Measurements from ENCODE around the gene CBFA2T3. TPM values are rescaled to one million over a fixed set of nuclear protein-coding genes. Genes with fewer than 3 reads are reported as not detected.

CBFA2T3 gene
- total and polyA plus RNA-seq, 2 of the 13 experiments (the other 11 are each of a cell fraction or from before 2014, with no cell fraction given) = 0.05 TPM; not detected in 1

- TF ChIP-seq DR1 (CRISPR knock-in tag; IDR thresholded peaks at IDR 0.05) = no peak; the same call in 1 of the 2 replicates
- TF ChIP-seq HNRNPLL (IDR thresholded peaks at IDR 0.05; ENCODE audit: low read depth, low read length, poor library complexity, severe bottlenecking) = no peak
- no peak for TF ChIP-seq HNF1B (CRISPR knock-in tag; IDR thresholded peaks at IDR 0.05)
- no peak for TF ChIP-seq ZNF281 (CRISPR knock-in tag; IDR thresholded peaks at IDR 0.05; ENCODE audit: borderline replicate concordance)
- peak; percentile 70 for TF ChIP-seq RAD21 (CRISPR knock-in tag; IDR thresholded peaks at IDR 0.05)
- no peak for TF ChIP-seq BCL3 (CRISPR knock-in tag; IDR thresholded peaks at IDR 0.05)
- TF ChIP-seq MXD4 (CRISPR knock-in tag; IDR thresholded peaks at IDR 0.05) = peak; percentile 48; the same call in 1 of the 2 replicates
- no peak for TF ChIP-seq THYN1 (CRISPR knock-in tag; IDR thresholded peaks at IDR 0.05; ENCODE audit: borderline replicate concordance, low read depth)
- no peak for TF ChIP-seq ZNF446 (CRISPR knock-in tag; IDR thresholded peaks at IDR 0.05)
- no peak for TF ChIP-seq MBNL3 (CRISPR knock-in tag; conservative IDR thresholded peaks at IDR 0.05)
- TF ChIP-seq SIN3B (IDR thresholded peaks at IDR 0.05; ENCODE audit: low read length) = no peak
- no peak for TF ChIP-seq NR2F6 (IDR thresholded peaks at IDR 0.05)
- TF ChIP-seq NR2F6 (CRISPR knock-in tag; IDR thresholded peaks at IDR 0.05) = no peak
- TF ChIP-seq NFYB (CRISPR knock-in tag; IDR thresholded peaks at IDR 0.05) = no peak
- no peak for TF ChIP-seq ZBTB46 (CRISPR knock-in tag; IDR thresholded peaks at IDR 0.05; ENCODE audit: borderline replicate concordance)
- TF ChIP-seq NCOR1 (IDR thresholded peaks at IDR 0.05; ENCODE audit: borderline replicate concordance, low read length) = no peak
- no peak for TF ChIP-seq NFYC (CRISPR knock-in tag; IDR thresholded peaks at IDR 0.05)
- no peak for TF ChIP-seq RXRB (CRISPR knock-in tag; IDR thresholded peaks at IDR 0.05; ENCODE audit: borderline replicate concordance)
- no peak for TF ChIP-seq HES4 (CRISPR knock-in tag; IDR thresholded peaks at IDR 0.05; ENCODE audit: borderline replicate concordance)
- no peak for TF ChIP-seq ZNF414 (CRISPR knock-in tag; IDR thresholded peaks at IDR 0.05)
- TF ChIP-seq ZMAT3 (CRISPR knock-in tag; conservative IDR thresholded peaks at IDR 0.05) = no peak
- no peak for TF ChIP-seq RNF2 (conservative IDR thresholded peaks at IDR 0.05; ENCODE audit: low read depth)
- no peak for TF ChIP-seq ATAD3A (CRISPR knock-in tag; IDR thresholded peaks at IDR 0.05)
- no peak for TF ChIP-seq GATA4 (IDR thresholded peaks at IDR 0.05; ENCODE audit: borderline replicate concordance, low read depth)
Measured at GRCh38 chr16:88857728-88858339, 119.2 kb downstream of the CBFA2T3 start (continued).

Measured in HepG2 (cell line).